HG02884 (cell line): Measurements from ENCODE around the gene TP53TG3F.
"Not testable (repeated sequence)": the region's sequence is repeated elsewhere in the genome, so short reads cannot be mapped to it uniquely, and the experiment has no call there.

Experiments
- ATAC-seq: cut with Tn5 transposase; IDR thresholded peaks from one replicate; pipeline ENCODE4 v1.9.1; 2021; ENCODE audit warnings: mild to moderate bottlenecking, moderate library complexity; ENCODE audit not compliant: unreplicated experiment

Gene TP53TG3F, protein sequence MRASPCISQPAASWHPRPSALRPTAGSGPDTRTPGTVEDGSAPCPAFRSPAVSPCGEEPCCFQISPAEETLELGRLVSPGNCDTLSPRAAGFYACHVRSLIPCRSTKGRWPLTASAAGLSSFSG

DNA sequence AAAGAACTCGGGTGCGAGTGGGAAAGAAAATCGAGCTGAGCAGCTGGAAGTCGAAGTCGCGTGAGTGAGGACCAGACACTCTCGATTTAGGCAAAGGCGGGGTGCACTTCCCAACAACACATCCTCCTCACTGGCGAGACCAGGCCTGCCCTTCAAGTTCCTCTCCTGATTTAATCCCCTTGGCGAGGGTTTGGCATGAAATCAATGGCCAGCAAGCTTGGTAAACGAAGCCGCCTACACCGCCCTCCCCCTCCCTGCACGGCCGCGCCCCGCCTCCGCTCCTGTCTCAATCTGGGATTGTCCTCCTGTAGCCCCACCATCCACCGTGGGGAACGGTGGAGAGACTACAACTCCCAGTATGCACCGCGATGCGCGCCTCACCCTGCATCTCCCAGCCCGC lies at the start of gene TP53TG3F:
TSS of gene TP53TG3F (plus strand) at position 301 of the 400 bp plus-strand sequence. CDS start at position 369, 68 bp downstream.
- ATAC-seq, result not testable (repeated sequence)

DNA sequence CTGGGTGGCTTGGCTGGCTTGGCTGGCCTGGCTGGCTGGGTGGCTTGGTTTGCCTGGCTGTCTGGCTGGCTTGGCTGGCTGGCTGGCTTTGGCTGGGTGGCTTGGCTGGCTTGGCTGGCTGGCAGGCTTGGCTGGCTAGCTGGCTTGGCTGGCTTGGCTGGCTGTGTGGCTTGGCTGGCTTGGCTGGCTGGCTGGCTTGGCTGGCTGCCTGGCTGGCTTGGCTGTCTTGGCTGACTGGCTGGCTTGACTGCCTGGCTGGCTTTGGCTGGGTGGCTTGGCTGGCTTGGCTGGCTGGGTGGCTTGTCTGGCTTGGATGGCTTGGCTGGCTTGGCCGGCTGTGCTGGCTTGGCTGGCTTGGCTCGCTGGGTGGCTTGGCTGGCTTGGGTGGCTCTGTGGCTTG lies 32.2 kb downstream of the TP53TG3F start:
- not testable (repeated sequence) for ATAC-seq

DNA sequence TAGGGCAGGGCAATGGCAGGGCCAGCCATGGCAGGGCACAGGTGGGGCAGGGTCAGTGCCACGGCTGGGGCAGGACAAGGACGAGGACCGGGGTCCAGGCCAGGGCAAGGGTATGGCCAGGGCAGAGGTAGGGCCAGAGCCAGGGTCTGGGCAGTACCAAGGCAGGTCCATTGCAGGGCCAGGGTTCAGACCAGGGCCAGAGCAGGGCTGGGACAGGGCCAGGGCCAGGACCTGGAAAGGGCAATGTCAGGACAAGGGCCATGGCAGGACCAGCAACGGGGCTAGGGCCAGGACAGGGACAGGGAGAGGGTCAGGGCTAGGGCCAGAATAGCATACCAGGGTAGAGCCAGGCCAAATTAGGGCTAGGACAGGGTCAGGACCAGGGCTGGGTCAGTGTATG lies 47.8 kb downstream of the TP53TG3F start:
- ATAC-seq, result not testable (repeated sequence)

DNA sequence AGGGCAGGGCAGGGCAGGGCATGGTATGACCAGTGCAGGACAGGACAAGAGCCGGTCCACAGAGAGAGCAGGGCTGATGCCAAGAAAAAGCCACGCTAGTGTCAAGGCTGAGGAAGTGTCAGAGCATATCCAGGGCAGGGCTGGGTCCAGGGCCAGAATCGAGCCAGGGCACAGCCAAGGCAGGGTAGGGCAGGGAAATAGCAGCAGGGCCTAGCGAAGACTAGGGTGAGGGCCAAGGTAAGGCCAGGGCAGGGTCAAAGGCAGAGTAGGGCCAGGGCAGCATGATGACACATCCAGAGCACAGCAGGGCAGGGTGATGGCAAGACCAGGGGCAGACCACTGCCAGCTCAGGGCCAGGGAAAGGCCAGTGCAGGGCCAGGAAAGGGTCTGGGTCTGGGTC lies 49.7 kb downstream of the TP53TG3F start:
- ATAC-seq, result not testable (repeated sequence)

DNA sequence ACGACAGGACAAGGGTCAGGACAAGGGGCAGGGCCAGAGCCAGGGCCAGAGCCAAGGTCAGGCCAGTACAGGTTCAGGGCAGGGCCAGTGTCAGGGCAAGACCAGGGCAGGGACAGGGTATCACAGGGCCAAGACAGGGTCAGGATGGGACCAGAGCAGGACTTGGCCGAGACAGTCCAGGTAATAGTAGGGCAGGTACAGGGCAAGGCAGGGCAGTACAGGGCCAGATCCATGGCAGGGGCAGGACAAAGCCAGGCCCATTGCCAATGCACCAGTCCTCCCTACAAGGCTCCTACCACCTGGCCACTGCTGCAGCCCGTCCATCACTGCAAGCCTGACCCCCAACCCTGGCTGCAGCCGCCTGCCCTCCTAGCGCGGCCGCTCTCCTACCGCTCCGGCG lies 50.5 kb downstream of the TP53TG3F start:
- ATAC-seq, result not testable (repeated sequence)
